ENCODE data around the gene SRSF6. TPM values are rescaled to one million over a fixed set of nuclear protein-coding genes. Genes with fewer than 3 reads are reported as not detected.
"Not testable (repeated sequence)": the region's sequence is repeated elsewhere in the genome, so short reads cannot be mapped to it uniquely, and the experiment has no call there.

SRSF6 gene
- total RNA-seq, 4 donors from 2014 or later: 52.7 to 74.2 (median 53.4) TPM

DNA sequence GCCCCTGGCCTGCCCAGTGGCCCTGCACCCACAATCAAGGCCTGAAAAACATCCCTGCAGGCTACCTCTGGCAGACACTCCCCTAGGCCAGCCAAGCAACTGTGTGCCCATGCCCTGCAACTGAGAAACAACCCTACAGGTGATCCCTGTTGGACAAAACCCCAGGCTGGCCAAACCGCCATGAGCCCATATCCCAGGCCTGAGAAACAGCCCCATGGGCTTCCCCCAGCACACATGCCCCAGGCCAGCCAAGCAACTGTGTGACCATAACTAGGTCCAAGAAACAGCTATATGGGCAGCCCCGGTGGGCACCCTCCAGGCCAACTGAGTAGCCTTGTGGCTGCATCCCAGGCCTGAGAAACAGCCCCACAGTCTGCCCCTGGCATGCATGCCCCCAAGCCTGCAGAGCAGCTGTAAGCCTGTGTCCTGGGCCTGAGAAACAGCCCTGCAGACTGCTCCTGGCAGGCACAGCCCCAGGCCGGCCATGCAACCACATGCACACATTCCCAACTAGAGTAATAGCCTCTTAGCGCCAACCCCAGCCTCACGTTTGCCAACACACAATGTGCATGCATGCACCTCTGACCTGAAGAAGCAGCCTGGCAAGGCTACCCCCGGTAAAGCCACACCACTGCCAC lies 41.0 kb upstream of the SRSF6 start:
- no peak overlapping the region for H3K4me3 ChIP-seq
- DNase-seq: no peak
- no peaks in the 10 kb centered on the region for H3K36me3 ChIP-seq
- peaks cover 0 to 36% (median 13%) of the 10 kb centered on the region in 3 donors for H3K9me3 ChIP-seq
- intact Hi-C loops (cut with DNase I): no loop called here
- TF ChIP-seq CTCF (IDR thresholded peaks at IDR 0.05): no peak
- no peak for TF ChIP-seq POLR2A (IDR thresholded peaks at IDR 0.05)
- no peaks in the 10 kb centered on the region for H3K4me1 ChIP-seq
- no peak overlapping the region for H3K27ac ChIP-seq
- 69 to 90% methylated on average over 3 to 4 of the region's 6 CpGs for WGBS, 2 donors
- H3K27me3 ChIP-seq: peaks cover 0 to 16% (median 0%) of the 10 kb centered on the region in 4 donors

DNA sequence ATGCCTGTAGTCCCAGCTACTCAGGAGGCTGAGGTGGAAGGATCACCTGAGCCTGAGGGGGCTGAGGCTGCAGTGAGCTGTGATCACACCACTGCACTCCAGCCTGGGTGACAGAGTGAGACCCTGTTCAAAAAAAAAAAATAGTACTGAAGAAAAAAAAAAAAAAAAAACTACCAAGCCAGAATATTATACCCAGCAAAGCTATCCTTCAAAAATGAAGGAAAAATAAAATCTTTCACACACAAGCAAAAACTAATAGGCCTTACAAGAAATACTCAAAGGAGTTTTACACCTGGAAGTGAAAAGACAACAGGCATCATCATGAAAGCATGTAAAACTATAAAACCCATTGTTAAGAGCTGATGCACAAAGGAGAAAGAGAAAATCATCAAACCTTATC lies 37.5 kb upstream of the SRSF6 start:
- intact Hi-C loops (cut with DNase I): no loop called here
- Histone ChIP-seq H3K4me3 (no peak overlapping the region), H3K27me3 (peaks cover 0 to 11% (median 0%) of the 10 kb centered on the region in 4 donors), H3K27ac (no peak overlapping the region), H3K36me3 (no peaks in the 10 kb centered on the region), H3K4me1 (no peaks in the 10 kb centered on the region), H3K9me3 (peaks cover 0 to 36% (median 13%) of the 10 kb centered on the region in 3 donors)
- DNase-seq: no peak
- TF ChIP-seq CTCF (IDR thresholded peaks at IDR 0.05) (no peak), POLR2A (IDR thresholded peaks at IDR 0.05) (no peak)

DNA sequence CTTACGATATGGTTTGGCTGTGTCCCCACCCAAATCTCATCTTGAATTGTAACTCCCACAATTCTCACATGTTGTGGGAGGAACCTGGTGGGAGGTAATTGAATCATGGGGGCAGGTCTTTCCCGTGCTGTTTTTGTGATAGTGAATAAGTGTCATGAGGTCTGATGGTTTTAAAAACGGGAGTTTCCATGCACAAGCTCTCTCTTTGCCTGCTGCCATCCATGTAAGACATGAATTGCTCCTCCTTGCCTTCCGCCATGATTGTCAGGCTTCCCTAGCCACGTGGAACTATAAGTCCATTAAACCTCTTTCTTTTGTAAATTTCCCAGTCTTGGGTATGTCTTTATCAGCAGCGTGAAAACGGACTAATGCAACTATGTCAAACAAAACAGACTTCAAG lies 36.8 kb upstream of the SRSF6 start:
- intact Hi-C loops (cut with DNase I); DNase-seq; H3K4me3 ChIP-seq; H3K36me3 ChIP-seq; H3K27ac ChIP-seq; H3K4me1 ChIP-seq: not testable (repeated sequence)
- H3K9me3 ChIP-seq: peaks cover 0 to 36% (median 13%) of the 10 kb centered on the region in 3 donors
- 77 to 78% methylated on average over 7 of the region's 7 CpGs for WGBS, 2 donors
- H3K27me3 ChIP-seq: peaks cover 0 to 10% (median 0%) of the 10 kb centered on the region in 4 donors

GRCh38 chr20:43426172-43426571 lies 31.5 kb upstream of the SRSF6 start:
- Histone ChIP-seq H3K27me3 (peaks cover 0 to 17% (median 0%) of the 10 kb centered on the region in 4 donors), H3K4me3 (no peak overlapping the region), H3K9me3 (peaks cover 0 to 6% (median 0%) of the 10 kb centered on the region in 3 donors), H3K27ac (no peak overlapping the region), H3K4me1 (no peaks in the 10 kb centered on the region), H3K36me3 (no peaks in the 10 kb centered on the region)
- TF ChIP-seq CTCF (IDR thresholded peaks at IDR 0.05) (no peak), POLR2A (IDR thresholded peaks at IDR 0.05) (no peak)
- DNase-seq: no peak
- intact Hi-C loops (cut with DNase I): no loop called here
- 57 to 79% methylated on average over 5 of the region's 5 CpGs for WGBS, 2 donors

DNA sequence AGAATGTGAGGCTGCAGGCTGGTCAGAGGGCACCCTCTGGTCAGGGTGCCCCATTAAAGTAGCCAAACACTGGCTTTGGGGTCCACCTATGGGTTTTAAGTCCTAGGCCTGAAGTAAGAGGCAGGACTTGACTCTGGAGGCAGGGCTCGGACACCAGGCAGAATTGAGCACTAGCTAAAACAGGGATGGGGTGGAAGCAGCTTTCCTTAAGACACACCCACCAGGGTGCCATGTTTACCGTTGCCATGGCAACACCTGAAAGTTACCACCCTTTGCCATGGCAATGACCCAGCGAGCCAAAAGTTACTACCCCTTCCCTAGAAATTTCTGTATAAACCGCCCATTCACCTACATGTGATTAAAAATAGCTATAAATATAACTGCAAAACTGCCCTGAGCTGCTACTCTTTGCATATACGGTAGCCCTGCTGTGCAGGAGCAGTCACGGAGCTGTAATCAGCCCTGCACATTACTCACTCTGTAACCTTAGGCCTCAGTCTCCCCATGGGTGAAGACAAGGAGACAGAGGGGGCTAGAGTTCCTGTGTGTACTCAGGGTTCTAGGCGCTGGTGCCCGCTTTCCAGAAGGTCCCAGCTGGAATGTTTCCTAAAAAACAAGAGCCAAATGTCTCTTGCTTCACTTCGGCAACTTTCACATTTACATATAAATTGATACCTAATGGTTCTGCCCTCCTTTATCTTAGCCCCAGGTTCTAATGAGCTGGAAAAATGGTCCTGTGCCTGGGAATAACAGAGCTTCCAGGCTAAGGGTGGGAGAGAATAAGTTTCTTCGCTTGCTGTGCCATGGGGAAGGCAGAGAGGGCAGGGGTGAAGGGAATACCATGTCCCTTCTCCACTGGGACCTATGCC lies 27.2 kb upstream of the SRSF6 start:
- no peaks in the 10 kb centered on the region for H3K36me3 ChIP-seq
- DNase-seq: no peak
- TF ChIP-seq POLR2A (IDR thresholded peaks at IDR 0.05): no peak
- no peak for TF ChIP-seq CTCF (IDR thresholded peaks at IDR 0.05)
- intact Hi-C loops (cut with DNase I): no loop called here
- no peak overlapping the region for H3K4me3 ChIP-seq
- H3K27me3 ChIP-seq: peaks cover 0 to 34% (median 0%) of the 10 kb centered on the region in 4 donors
- H3K9me3 ChIP-seq: no peaks in the 10 kb centered on the region
- H3K27ac ChIP-seq: no peak overlapping the region
- WGBS, 2 donors: 45 to 55% methylated on average over 8 to 10 of the region's 10 CpGs
- no peaks in the 10 kb centered on the region for H3K4me1 ChIP-seq
